Measurements from ENCODE around the gene DSCAM. TPM values are rescaled to one million over a fixed set of nuclear protein-coding genes. Genes with fewer than 3 reads are reported as not detected.

Gene DSCAM
- total RNA-seq, 4 donors from 2014 or later, result not detected

DNA sequence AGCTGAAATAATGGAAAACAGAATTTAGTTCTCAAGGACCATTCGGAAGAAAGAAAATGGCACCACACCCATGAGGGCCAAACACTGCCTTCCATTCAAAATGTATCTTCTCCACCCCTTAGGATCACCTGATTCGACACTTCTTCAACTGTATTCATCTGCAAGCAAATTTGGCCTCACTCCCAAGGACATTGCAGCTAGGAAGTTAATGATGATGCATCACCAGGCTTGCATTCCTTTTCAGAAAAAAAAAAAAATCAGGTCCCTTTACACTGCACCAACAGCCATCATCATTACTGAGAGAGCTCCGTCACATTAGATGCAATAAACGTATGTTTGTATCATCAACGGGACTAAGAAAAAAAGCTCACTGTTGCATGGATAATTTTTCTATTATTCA, 611.4 kb downstream of the DSCAM start:
- H3K27me3 ChIP-seq, result no peaks in the 10 kb centered on the region
- no peak overlapping the region for H3K27ac ChIP-seq
- TF ChIP-seq POLR2A (IDR thresholded peaks at IDR 0.05), result no peak
- TF ChIP-seq, protein P1, sequence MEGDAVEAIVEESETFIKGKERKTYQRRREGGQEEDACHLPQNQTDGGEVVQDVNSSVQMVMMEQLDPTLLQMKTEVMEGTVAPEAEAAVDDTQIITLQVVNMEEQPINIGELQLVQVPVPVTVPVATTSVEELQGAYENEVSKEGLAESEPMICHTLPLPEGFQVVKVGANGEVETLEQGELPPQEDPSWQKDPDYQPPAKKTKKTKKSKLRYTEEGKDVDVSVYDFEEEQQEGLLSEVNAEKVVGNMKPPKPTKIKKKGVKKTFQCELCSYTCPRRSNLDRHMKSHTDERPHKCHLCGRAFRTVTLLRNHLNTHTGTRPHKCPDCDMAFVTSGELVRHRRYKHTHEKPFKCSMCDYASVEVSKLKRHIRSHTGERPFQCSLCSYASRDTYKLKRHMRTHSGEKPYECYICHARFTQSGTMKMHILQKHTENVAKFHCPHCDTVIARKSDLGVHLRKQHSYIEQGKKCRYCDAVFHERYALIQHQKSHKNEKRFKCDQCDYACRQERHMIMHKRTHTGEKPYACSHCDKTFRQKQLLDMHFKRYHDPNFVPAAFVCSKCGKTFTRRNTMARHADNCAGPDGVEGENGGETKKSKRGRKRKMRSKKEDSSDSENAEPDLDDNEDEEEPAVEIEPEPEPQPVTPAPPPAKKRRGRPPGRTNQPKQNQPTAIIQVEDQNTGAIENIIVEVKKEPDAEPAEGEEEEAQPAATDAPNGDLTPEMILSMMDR (IDR thresholded peaks at IDR 0.05), result no peak
- TF ChIP-seq POLR2AphosphoS5 (IDR thresholded peaks at IDR 0.05), result no peak
- no peak for TF ChIP-seq EP300 (IDR thresholded peaks at IDR 0.05)
- no peaks in the 10 kb centered on the region for H3K36me3 ChIP-seq
- 45 to 62% methylated on average over 5 of the region's 5 CpGs for WGBS, 2 donors (ENCODE audit: low coverage in 1 of 2)
- no peaks in the 10 kb centered on the region for H3K4me1 ChIP-seq
- no peaks in the 10 kb centered on the region for H3K9me3 ChIP-seq
- ATAC-seq, result no peak
- H3K4me3 ChIP-seq, result no peak overlapping the region

DNA sequence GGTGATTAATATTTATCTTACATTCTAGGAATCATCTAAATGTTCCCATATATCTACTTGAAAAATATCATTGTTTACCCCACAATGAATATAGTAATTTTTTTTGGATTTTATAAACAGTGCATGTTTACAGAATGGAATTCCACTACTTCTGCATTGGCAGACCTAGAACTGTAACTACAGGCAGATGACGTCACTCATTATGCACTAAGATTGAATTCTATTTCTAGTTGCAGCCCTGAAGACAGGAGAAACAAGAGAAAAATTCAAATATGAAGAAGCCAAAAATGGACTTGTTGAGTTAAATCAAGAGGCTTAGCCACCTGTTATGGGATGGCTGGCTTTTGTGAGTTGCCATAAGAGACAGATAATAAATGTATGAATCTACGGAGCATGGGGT, 615.0 kb downstream of the DSCAM start:
- ATAC-seq, result no peak
- H3K4me3 ChIP-seq, result no peak overlapping the region
- 64 to 80% methylated on average over 2 of the region's 2 CpGs for WGBS, 2 donors (ENCODE audit: low coverage in 1 of 2)
- TF ChIP-seq, protein P1 (IDR thresholded peaks at IDR 0.05), result no peak
- TF ChIP-seq POLR2AphosphoS5 (IDR thresholded peaks at IDR 0.05) (no peak), EP300 (IDR thresholded peaks at IDR 0.05) (no peak), POLR2A (IDR thresholded peaks at IDR 0.05) (no peak)
- H3K36me3 ChIP-seq, result no peaks in the 10 kb centered on the region
- H3K4me1 ChIP-seq, result no peaks in the 10 kb centered on the region
- no peaks in the 10 kb centered on the region for H3K27me3 ChIP-seq
- no peaks in the 10 kb centered on the region for H3K9me3 ChIP-seq
- no peak overlapping the region for H3K27ac ChIP-seq

DNA sequence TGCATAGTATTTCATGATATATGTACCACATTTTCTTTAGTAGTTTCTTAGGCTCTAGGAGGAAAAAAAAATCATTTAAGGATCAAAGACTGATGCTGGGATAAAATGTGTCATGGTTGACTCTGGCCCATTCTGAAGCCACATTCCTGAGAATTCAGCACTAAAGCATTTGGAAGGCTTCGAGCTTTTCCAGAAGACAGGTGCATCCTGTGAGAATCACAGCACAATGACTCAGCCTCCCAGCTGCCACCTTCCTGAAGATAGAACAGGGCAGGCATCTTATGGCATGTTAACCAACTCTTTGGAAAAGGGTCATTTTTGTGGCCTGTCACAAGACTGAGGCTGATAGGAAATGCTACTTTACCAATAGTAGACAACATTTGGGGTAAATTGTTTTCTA, 619.9 kb downstream of the DSCAM start:
- Histone ChIP-seq H3K9me3 (no peaks in the 10 kb centered on the region), H3K4me1 (no peaks in the 10 kb centered on the region), H3K36me3 (no peaks in the 10 kb centered on the region), H3K27me3 (no peaks in the 10 kb centered on the region), H3K4me3 (no peak overlapping the region), H3K27ac (no peak overlapping the region)
- WGBS, 2 donors (ENCODE audit: low coverage in 1 of 2), result 64% methylated on average over 1 of the region's 1 CpG; no CpG with 5 or more reads in 1 of the 2 donors
- no peak for ATAC-seq
- TF ChIP-seq, protein P1 (IDR thresholded peaks at IDR 0.05), result no peak
- TF ChIP-seq POLR2A (IDR thresholded peaks at IDR 0.05) (no peak), POLR2AphosphoS5 (IDR thresholded peaks at IDR 0.05) (no peak), EP300 (IDR thresholded peaks at IDR 0.05) (no peak)

DNA sequence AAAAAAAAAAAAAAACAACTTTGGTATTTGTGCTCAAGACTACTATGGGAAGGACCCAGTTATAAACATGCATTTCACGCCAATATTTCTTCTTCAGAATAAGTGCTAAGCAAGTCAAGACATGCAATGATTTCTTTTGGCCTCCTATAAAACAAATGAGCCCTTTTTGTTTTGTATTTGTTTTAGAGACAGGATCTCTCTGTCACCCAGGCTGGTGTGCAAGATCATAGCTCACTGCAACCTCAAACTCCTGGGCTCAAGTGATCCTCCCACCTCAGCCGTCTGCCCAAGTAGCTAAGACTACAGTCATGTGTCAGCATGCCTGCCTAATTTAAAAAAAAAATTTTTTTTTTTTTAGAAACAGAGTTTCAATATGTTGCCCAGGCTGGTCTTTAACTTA, 631.0 kb downstream of the DSCAM start:
- Histone ChIP-seq H3K27me3 (no peaks in the 10 kb centered on the region), H3K4me3 (no peak overlapping the region), H3K9me3 (no peaks in the 10 kb centered on the region), H3K4me1 (no peaks in the 10 kb centered on the region), H3K27ac (no peak overlapping the region), H3K36me3 (no peaks in the 10 kb centered on the region)
- no peak for ATAC-seq
- TF ChIP-seq POLR2A (IDR thresholded peaks at IDR 0.05) (no peak), POLR2AphosphoS5 (IDR thresholded peaks at IDR 0.05) (no peak), EP300 (IDR thresholded peaks at IDR 0.05) (no peak)
- TF ChIP-seq, protein P1 (IDR thresholded peaks at IDR 0.05), result no peak
- WGBS, 2 donors (ENCODE audit: low coverage in 1 of 2), result 37 to 45% methylated on average over 2 of the region's 2 CpGs

DNA sequence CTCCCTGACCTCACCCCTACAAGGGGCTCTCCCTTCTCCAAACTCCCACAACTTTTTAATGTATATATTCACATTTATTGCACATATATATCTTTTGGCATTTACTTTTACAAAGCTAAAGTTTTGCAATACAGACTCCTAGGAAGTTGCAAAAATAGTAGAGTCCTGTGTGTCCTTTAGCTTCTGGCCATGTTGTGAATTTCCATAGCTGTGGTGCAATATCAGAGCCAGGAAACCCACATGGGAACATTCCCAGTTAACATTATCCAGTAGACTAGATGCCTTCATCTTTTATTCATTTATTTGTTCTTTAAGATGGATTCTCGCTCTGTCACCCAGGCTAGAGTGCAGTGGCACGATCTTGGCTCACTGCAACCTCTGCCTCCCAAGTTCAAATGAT, 636.7 kb downstream of the DSCAM start:
- H3K36me3 ChIP-seq, result no peaks in the 10 kb centered on the region
- no peak overlapping the region for H3K4me3 ChIP-seq
- H3K9me3 ChIP-seq, result no peaks in the 10 kb centered on the region
- no peaks in the 10 kb centered on the region for H3K4me1 ChIP-seq
- no peak overlapping the region for H3K27ac ChIP-seq
- WGBS, 2 donors (ENCODE audit: low coverage in 1 of 2), result 95 to 100% methylated on average over 1 to 2 of the region's 2 CpGs
- ATAC-seq, result no peak
- H3K27me3 ChIP-seq, result no peaks in the 10 kb centered on the region
- TF ChIP-seq POLR2A (IDR thresholded peaks at IDR 0.05) (no peak), EP300 (IDR thresholded peaks at IDR 0.05) (no peak), POLR2AphosphoS5 (IDR thresholded peaks at IDR 0.05) (no peak)

All from gastroesophageal sphincter (tissue), 4 donors.